Measurements from ENCODE around the gene RBM20.
"Not testable (repeated sequence)": the region's sequence is repeated elsewhere in the genome, so short reads cannot be mapped to it uniquely, and the experiment has no call there.

RBM20 gene

GRCh38 chr10:110767601-110768000, 123.5 kb downstream of the RBM20 start:
- not testable (repeated sequence) for DNase-seq

- no peak for DNase-seq
These were observed 126.1 kb downstream of the RBM20 start for GRCh38 chr10:110770243-110770642.

GRCh38 chr10:110771486-110771885, 127.3 kb downstream of the RBM20 start:
- no peak for DNase-seq

- DNase-seq = no peak
These were observed 127.9 kb downstream of the RBM20 start for GRCh38 chr10:110771991-110772390.

GRCh38 chr10:110772454-110773025, 128.4 kb downstream of the RBM20 start:
- DNase-seq = no peak

GRCh38 chr10:110773693-110774068, 129.5 kb downstream of the RBM20 start:
- DNase-seq = no peak

- DNase-seq = no peak
These were observed 130.2 kb downstream of the RBM20 start for GRCh38 chr10:110774069-110775019.

GRCh38 chr10:110775020-110775375, 130.9 kb downstream of the RBM20 start:
- DNase-seq = no peak

GRCh38 chr10:110775406-110775805, 131.3 kb downstream of the RBM20 start:
- DNase-seq = no peak

- no peak for DNase-seq
These were observed 132.9 kb downstream of the RBM20 start for GRCh38 chr10:110777017-110777416.

- no peak for DNase-seq
These were observed 133.5 kb downstream of the RBM20 start for GRCh38 chr10:110777661-110778060.

- no peak for DNase-seq
These were observed 134.1 kb downstream of the RBM20 start for GRCh38 chr10:110778211-110778610.

GRCh38 chr10:110779489-110779888, 135.4 kb downstream of the RBM20 start:
- no peak for DNase-seq

GRCh38 chr10:110780704-110781103, 136.6 kb downstream of the RBM20 start:
- peak; percentile 38 for DNase-seq

GRCh38 chr10:110781139-110781538, 137.0 kb downstream of the RBM20 start:
- DNase-seq = no peak

- DNase-seq = no peak
These were observed 138.5 kb downstream of the RBM20 start for GRCh38 chr10:110782616-110783015.

GRCh38 chr10:110783509-110784107, 139.5 kb downstream of the RBM20 start:
- DNase-seq = no peak

- DNase-seq = no peak
These were observed 140.1 kb downstream of the RBM20 start for GRCh38 chr10:110784198-110784597.

GRCh38 chr10:110786172-110786571, 142.0 kb downstream of the RBM20 start:
- no peak for DNase-seq

- no peak for DNase-seq
These were observed 144.7 kb downstream of the RBM20 start for GRCh38 chr10:110788620-110789385.

GRCh38 chr10:110789604-110790433, 145.7 kb downstream of the RBM20 start:
- no peak for DNase-seq

GRCh38 chr10:110790913-110791506, 146.9 kb downstream of the RBM20 start:
- no peak for DNase-seq
